Stimulated activated CD8-positive, alpha-beta memory T cell treated with anti-CD3 and anti-CD28 coated beads, Interleukin-4, amount 100 ng/mL, for 1 hour (primary cell): ENCODE measurements around the gene ATF7IP.
"Not testable (repeated sequence)": the region's sequence is repeated elsewhere in the genome, so short reads cannot be mapped to it uniquely, and the experiment has no call there.

Source experiments
- DNase-seq, 2 donors: peaks; one replicate each; pipeline ENCODE4 v3.0.0-alpha.2; 2020; ENCODE audit warnings: low read depth in 2 of 2, low spot score in 1 of 2

ATF7IP gene

DNA sequence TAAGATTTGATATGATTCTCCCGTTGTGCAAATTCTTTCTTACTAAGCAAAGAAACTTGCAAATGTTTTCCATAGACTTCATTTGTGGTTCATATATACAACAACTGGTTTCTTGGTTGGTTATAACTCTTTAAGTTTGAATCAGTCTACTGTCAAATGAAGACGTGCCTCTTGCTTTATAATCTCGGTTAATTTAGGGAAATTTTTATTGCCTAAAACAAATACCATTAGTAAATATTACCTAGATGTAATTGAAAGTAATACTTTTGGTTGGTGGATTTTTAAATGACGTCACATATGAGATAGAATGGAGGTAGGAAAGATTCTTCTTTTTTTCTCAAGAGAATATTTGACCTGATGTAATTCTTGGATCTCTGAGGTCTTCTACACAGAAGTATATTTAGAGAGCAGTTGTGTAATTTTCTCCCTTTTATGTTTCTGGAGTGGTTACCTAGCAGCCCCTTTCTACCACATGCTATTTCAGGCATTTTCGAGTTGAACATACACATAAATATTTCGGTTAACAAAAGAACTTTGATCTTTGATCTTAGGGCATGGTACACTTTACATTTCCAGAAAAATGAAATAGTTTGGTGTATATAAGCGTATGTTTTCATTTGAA lies 1.7 kb downstream of the ATF7IP start:
- no peak for DNase-seq

DNA sequence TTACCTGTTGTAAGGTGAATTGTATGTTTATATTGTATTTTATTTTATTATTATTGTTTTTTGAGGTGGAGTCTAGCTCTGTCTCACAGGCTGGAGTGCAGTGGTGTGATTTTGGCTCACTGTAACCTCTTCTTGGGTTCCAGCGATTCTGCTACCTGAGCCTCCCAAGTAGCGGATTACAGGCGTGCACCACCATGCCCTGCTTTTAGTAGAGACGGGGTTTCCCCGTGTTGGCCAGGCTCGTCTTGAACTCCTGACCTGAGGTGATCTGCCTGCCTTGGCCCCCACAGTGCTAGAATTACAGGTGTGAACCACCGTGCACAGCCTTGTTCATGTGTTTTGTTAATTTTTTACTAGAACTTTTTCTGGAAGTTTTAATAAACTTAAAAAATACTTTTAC lies 3.8 kb downstream of the ATF7IP start:
- DNase-seq: no peak

DNA sequence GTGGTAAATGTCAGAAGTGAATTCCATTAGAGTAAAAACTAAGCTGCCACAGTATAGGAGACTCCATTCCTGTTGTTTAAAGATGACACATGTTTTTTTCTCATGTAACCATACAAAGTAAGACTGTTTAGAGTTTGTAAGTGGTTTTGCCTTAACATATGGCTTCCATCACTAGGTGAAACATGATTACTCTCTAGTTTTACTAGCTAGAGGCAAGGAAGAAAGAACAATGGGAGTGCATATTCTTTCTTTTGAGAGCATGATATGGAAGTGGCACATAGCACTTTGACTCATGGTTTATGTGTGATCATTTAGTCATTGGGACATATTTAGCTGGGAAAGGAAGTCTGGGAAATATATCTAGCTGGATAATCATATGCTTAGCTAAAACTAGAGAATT lies 7.7 kb downstream of the ATF7IP start:
- no peak for DNase-seq

DNA sequence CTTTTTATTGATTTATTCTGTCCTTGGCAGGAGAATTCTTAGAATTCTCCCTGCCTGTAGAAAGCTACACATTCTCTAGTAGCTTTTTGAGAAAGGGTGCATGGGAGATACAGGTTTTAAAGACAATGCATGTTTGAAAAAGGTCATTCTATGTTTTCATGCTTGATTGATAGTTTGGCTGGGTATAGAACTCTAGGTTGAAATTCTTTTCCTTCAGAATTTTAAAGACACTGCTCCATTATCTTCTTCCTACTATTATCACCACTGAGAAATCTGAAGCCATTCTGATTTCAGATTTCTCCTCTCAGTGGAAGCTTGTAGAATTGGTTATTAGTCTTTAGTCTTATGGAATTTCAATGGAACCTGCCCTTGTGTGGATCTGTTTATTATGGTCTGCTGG lies 14.0 kb downstream of the ATF7IP start:
- DNase-seq: no peak

DNA sequence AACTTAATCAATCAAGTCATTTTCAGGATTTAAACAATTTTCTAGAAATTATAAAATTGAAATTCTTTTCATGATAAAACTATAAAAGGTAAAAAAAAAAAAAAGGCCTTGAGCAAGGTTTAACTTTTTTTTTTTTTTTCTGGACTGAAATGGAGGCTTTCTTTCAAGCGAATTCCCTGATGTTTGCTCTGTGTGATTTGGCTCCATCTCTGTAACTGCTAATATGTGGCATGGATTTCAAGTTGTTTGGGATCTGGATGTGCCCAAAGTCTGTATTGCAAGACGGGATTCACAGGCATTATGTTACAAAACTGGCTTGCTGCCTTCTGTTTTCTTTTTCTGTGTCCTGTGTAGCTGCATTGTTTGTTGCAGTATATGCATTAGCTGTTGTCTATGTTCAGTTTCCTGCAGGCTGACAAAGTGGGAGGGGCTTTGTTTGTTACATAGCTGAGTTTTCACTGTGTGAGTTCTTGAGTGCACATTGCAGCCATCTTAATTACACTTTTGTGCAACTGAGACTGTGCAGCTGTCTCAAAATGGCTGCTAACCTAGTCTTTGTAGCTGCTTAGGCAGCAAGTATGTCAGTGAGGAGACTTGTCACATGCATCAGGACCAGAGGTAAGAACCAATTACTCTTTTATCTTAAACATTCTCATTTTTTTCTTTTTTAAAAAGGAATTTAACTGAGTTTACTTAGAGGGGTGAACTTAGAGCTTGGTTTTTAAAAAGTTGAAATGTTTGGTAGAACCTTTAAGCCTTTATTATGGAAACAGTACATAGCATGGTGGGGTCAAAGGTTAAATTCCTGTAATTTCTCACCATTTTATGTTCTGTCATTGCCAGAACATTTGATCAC lies 19.5 kb downstream of the ATF7IP start:
- no peak for DNase-seq

DNA sequence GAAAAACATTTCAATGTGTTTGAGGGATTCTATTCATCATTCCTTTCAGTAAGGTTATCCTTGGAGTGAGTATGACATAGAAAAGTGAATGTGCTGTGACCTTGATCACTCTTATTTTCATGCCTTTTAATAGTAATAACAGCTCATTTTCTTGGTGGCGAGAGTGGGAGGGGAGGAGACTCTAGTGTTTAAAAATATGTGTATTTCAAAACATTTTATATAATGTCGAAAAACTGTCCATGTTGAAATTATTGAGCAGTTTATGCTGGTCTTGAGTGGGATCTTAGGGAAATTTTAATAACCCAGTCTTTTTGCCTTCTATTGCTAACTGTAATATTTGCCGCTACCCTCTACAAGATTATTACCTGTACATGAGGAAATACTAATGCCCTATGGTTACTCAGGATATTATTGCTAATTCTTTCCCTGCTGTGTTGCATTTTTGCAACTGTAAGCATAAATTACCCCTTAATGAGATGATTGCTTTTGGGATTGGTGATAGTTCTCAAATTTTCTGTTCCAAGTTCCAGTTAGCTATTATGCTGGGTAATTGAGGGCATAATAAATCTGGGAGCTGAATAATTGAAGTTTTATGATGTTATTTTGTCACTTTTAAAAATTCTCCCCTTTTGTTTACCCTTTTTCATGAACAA lies 21.9 kb downstream of the ATF7IP start:
- DNase-seq: no peak

DNA sequence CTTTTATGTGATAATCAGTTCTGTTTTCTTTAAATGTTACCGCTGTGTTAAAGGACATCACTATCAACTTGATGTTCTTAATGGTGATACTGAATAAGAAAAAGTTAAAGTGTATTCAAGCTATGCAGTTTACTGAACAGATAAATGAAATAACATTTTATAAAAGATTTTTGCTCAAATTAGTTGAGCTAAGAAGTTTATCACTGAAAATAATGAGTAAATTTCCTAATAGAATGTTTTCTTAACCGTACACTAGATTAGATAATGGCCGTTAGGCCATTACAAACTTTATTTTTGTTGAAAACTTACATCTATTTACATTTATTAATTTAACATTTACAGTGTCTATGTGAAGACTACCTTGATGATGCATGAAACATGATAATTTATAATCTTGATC lies 25.0 kb downstream of the ATF7IP start:
- DNase-seq: no peak

DNA sequence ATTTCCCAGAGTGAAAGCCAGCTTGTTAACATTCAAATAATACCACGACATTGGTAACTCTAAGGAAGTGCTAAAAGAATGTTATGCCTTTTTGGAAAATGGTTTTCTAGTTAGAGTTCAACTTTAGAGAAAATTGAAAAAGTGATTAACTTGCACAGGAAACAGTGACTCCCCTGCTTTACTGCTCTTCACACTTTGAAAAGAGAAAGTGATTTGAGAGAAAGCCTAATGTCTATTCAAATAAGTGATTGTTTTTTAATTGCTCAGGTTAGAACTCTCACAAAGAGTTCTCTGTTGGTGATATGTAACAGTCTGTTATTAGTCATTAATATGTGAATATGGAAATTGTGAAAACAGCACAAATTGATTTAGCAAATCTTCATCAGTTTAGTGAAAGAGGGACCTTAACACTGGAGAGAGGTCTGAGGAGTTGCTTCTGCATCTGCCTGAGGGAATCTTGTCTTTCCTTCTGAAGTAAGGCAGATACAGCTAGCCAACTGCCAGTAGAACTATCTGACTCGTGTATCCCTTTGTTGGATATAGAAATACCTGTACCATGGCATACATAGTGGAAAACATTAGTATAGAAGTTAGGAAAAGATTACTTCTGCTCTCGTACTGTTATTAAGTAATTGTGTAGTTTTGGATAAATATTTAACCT lies 25.5 kb downstream of the ATF7IP start:
- no peak for DNase-seq

DNA sequence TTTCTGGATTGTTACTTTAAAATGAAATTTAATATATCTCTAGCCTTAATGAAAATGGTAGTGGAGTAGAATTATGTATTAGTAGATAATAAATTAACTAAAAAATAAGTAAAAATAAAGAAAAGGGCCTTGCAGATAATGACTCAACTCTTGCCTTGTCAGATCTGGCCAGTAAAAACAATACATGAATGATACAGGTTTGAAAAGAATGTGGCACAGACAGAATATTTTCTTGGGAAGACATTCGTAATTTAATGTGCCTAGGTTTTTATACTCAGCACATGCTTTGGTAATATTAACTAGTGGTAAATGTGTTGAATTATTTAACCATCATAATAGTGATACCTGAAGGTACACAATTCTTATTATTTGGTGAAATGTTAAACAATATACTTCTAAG lies 28.3 kb downstream of the ATF7IP start:
- no peak for DNase-seq

DNA sequence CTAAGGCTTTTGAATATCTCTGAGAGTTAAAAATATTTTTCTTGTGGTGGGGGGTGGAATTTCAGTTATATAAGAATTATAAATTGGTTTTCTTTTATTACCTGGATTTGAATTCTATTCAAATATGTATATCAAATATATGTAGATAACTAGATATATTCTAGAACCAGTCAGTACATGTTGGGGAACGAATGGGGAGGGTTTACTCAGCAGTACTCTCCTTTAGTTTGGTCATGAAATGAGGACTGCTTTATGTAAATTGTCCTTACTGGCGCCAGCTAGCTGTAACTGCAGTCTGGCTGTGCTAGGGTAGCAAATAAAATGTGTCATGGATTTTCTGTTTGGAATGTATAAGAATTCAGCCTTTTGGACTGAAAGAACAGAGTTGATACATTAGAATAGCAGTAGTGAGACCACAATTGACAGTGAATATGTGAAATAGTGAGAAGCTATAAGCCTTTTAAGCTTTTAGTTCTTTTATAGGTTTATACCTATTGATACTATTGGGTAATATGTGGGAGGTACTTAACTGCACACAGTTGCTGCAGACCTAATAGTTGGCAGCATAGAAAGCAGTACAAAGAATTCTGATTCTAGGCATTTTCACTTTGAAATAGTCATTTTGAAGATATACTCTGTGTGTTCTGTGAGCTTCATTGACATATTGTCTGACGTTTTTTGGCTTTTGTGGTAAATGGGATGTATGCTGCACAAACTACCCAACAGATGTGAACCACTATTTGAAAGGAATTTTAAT lies 29.0 kb downstream of the ATF7IP start:
- no peak for DNase-seq

DNA sequence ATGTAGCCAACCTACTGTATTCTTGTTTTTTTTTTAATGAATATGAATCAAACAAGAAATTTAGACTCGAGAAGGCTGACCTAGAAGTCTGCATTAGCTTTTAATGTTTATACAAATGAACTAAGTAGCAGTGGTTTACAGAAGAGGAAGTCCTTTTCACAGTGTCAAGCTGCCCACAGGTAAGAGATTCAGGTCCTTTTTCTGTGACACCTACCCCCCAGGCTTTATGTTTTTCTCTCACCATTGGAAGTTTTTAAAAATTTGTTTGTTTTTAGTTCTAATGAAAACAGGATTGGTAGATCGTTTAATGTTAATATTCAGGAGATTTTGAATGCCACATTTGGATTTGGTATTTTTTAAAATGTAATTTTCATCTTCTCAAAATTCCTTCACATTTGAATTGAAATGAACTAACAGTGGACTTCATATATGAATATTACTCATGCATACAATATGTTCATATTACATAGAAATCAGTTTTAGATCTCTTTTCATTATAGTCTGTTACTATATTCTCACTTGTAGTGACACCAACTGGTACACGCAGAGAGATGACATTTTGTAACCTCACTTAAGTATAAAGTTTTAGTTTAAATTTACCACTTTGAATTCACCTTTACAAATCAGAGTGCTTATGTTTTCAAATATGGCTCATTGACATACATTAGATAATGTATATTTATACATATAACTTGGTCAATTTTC lies 29.7 kb downstream of the ATF7IP start:
- DNase-seq: no peak

DNA sequence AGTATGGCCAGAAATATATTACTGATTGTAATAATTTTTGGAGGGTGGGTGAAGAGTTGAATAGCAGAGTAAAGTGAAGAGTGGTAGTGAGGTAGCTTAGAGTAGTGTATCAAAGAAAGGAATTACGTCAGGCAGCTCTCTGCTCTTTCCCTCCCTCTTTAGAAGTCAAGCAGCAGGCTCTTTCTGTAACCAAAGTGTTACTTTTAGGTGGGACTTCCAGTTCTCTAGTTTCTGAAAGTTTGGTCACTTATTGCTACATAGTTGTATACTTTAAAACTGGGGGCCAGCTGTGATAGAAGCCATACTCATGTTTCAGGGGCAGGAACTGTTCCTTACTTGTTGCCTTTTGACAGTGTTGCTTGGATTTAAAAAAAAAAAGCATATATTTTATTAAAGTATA lies 30.6 kb downstream of the ATF7IP start:
- no peak for DNase-seq

DNA sequence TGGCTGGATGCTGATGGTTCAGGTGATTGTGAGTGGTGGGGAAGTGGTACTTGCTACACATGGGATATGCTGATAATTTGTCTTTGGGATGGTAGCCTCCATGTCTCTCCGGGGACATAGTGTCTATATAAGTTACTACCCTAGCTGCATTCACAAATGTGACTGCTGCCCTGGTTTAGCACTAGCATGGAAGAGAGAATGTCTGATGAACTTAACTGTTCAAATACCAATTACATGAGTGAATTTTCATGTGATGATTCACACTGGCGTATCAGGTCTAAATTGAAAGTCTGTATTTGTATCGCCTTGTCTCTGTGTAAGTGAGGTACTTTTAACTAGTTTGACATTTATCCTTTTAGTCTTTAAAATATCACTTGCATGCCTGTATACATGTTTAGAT lies 34.4 kb downstream of the ATF7IP start:
- no peak for DNase-seq

DNA sequence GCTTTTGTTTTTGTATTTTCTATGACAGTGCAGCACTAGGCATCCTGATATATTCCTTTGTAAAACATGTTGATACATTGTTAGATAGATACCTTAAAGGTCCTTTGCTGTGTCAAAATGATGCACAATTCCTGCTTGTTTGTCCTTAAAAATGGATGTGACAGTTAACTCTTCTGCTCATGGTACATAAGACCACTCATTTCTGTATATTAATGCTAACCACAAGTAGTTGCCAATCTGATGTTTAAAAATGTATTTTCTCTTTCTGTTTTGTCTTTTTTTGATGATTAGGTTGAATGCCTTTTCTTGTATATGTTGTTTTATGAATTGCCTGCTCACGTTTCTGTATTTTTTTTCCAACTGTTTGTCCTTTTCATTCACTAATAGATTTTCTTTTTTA lies 35.1 kb downstream of the ATF7IP start:
- DNase-seq: no peak

DNA sequence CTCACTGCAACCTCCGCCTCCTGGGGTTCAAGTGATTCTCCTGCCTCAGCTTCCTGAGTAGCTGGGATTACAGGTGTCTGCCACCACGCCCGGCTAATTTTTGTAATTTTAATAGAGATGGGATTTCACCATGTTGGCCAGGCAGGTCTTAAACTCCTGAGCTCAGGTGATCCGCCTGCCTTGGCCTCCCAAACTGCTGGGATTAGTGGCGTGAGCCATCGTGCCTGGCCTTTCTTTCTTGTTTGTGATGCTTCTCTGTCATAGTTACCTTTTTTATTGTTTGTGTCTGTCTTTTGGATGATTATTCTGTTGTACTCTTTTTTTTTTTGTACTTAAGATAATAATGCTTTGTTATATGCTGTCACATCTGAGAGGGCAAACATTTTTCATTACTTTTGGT lies 35.8 kb downstream of the ATF7IP start:
- DNase-seq: not testable (repeated sequence)

DNA sequence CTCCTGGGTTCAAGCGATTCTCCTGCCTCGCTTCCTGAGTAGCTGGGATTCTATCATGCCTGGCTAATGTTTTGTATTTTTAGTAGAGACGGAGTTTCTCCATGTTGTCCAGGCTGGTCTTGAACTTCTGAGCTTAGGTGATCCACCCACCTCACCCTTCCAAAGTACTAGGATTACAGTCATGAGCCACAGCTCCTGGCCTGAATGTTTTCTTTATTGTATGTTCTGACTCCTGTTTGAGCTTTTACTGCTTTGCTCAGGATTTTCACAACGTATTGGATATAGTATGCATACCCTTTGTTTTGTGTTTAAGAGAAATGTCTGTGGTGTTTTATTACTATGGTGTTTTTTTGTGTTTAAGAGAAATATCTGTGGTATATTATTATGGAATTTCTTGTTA lies 37.2 kb downstream of the ATF7IP start:
- DNase-seq: no peak

DNA sequence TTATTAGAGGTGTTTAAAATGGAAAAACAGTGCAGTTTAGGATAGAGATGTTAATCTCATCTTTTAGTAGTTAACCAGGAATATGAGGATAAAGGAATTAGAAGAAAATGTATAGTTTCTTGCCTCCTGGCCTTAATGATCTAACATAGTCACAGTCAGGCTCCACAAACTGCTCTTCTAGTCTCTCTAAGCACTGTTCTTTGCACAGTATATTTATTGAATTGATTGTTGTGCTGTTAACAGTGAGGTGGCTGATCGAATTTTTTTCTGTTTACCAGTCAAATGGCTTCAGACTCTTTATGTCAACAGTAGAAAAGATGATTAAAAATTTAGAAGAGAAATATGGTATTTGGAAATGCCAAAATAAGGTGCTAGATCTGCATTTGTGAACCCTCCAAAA lies 37.8 kb downstream of the ATF7IP start:
- no peak for DNase-seq

DNA sequence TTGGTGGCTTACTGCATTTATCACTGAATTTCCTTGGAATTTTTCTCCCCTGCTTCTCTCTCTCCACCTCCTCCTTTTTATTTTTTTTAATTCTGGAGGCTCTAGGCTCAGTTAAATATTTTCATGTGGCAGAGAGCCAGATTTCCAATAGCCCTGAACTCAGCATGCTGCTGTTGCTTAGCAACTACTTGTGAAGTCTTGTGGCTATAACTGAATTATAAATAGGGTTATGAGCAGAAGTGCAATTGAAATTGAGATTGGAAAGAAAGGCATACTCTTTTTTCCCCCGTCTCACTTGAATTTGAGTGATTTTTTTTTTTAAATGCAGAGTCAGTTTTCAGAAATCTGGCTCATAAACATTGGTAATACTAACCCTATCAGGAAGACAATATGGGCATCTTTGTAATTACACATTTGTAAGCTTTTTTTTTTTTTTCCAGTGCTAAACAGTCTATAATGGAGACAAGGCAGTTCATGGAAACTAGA lies 38.3 kb downstream of the ATF7IP start:
- no peak for DNase-seq

DNA sequence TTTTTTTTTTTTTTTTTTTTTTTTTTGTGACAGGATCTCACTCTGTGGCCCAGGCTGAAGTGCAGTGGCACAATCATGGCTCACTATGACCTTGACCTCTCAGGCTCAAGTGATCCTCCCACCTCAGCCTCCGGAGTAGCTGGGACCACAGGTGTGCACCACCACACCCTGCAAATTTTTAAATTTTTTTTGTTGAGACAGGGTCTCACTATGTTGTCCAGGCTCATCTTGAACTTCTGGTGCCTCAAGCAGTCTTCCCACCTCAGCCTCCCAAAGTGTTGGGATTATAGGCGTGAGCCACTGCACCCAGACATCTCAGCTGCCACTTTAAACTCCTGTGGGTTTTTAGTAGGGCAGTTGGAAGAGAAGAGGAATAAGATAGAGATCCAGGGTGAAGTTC lies 39.9 kb downstream of the ATF7IP start:
- DNase-seq: not testable (repeated sequence)

DNA sequence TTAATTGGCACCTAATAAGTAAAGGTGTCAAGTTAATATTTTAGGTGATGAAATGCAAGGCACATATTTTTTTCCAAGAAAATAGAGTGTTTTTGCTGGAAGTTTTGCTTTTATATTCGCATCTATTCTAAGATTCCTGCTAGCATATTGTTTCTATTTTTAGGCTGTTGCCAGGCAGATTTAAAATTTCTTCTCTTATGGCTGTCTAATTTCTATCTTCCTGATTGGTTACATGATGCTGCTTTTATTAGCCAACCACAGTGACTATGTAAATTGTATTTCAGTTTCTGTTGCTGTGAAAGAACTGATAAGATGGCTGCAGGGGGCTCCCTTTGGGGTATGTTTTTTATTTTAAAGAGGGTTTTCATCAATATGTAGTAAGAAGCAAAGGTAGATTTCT lies 42.7 kb downstream of the ATF7IP start:
- no peak for DNase-seq
